CD4-positive, alpha-beta T cell treated with Interleukin-17A for 1 hour (primary cell): ENCODE results near the gene SOX13.

Source experiments
- DNase-seq: peaks from one replicate; pipeline ENCODE4 v3.0.0-alpha.2; 2020

SOX13 gene

DNA sequence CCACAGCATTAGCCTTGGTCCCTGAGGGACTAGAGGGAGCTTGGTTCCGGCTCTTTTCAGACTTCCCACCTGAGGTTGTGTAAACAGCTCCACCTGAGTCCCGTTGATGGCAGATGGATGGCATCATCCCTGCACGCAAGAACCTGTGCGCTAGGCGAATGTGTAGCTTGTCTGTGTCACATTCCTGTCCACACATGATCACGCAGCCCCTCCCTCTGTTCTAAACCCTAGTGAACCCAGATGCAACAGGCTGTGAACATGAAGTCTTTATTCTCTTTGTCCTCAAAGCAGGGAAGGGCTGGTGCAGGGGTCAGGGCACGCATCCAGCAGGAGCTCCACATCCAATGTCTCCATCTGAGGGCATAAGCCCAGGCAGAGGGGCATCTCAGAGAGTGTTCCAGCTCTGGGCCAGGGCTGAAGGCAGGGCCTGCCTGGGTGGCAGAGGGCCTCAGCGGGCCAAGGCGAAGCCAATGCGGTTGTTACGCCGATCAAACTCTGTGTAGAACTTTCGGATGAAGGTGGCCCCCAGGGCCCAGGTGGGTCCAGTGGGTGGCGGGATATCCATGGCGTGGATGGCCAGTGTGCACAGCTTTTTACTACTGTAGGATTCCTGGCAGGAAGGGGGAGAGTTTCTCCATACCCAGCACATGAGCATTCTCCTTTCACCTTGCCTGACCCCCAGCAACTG lies 81.8 kb downstream of the SOX13 start:
- no peak for DNase-seq

DNA sequence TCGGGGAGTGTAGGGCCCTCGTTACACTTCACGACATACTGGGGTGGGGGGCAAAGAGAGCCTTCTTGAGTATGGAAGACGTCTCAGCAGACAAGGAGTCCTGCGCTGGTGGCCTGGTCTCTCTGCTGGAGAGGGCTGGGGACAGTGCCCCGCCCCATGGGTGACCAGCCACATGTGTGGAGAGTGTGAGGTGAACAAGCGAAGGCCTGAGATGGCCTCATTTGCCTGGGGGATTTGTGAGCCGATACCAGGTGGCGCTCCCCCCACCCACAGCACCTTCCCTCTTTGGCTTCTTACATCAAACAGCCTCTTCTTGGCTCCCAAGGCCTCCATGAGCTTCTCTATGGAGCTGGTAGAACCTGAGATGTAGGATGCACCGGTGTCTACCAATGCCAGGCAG lies 83.0 kb downstream of the SOX13 start:
- DNase-seq: no peak

DNA sequence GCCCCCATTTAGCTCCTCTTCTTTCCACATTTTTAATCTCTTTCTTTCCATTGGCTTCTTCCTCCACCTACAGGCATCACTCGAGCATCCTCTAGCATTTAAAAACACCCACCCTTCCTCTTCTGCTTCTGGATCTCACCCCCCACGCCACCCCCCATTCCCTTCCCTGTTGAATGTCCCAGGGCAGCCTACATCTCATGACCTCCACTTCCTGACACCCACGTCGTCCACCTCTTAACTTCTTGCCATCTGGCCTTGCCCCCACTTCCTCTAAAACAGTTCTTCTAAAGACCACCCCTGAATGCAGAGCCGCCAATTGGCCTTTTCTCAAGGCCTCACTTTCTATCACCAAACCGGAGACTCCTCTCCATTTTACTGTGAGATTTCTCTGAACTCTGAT lies 85.0 kb downstream of the SOX13 start:
- no peak for DNase-seq

DNA sequence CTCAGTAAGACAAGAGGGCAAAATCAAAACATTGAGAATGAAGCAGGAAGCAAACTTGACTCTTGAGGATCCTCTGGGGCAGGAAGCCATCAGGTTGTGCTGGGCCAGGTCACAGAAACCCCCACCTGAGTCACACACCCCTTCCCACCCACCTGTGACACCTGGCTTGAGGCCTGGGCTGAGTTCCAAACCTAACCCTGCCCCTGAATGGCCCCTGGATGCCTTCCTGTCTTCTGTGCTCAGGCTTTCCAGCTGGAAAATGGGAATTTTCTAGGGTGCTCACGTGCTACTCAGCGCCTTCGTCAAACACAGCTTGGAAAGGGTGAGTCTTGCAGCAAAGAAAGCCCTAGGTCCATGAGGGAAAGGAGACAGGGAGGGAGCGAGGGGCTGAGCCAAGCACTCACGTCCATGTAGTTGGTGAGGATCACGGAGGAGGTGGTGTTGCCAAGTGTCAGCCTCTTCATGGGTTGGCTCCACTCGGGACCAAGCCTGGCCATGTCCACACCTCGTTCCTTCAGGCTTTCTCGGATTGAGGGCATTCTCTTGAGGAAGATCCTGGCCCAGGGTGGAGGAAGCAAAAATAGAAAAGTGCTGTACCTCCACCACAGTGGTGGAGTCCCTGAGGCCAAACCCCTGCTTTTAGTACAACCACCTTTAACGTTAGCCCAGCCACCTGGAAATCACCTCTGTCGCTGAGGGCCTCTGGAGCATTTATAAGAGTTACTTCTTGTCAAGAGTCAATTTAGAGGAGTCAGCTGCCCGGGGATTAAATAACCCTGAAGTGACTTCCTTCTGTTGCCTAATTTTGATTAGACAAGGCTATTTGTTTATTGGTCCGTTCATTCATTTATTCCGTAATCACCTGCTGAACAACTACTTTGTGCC lies 88.9 kb downstream of the SOX13 start:
- DNase-seq: no peak

DNA sequence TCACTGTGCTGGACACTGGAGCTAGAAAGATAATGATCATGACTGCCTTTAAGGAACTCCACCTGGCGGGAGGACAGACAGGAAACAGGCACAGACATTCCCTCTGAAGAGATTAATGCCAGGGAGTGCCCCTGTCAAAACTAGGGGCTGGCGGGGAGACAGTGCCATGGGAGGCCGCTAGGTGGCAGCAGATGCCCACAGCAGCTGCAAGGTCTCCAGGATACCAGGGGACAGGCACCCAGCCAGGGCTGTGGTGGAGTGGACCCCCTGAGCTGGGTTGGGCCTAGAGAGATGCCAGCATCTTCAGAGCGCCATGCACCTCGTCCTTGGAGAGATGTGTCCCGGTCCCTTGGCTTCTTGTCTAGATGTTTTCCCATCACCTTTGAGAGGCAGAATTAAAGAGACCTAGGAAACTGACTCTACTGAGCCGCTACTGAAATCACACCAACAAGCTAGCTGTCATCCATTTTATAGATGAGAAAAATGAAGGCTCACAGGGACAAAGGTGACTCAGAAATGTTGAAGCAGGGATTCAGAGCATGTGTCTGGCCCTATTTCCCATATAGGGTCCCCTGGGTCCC lies 89.7 kb downstream of the SOX13 start:
- DNase-seq: peak; percentile 78

DNA sequence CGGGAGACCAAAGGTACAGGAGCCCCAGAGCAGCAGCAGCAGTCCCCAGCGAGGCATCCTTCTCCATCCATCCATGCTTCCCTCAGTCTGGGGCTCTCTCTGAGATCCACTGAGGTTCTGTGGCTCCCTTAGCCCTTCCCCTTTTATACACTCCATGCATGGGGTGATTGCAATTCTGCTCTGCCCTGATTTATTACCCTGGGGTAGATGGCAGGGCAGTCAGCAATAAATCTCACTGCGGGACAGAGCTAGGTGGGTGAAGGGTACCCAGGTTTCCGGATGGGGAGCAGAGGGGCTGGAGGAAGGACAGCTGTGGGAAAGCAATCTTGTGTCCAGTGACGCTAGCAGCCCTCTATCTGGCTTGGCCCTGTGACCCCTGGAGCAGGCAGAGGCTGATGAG lies 93.3 kb downstream of the SOX13 start, which contains the start of gene REN:
Gene REN (minus strand): TSS at position 119 of the 400 bp plus-strand sequence. CDS start 44 bp downstream, at position 75.
- no peak for DNase-seq

DNA sequence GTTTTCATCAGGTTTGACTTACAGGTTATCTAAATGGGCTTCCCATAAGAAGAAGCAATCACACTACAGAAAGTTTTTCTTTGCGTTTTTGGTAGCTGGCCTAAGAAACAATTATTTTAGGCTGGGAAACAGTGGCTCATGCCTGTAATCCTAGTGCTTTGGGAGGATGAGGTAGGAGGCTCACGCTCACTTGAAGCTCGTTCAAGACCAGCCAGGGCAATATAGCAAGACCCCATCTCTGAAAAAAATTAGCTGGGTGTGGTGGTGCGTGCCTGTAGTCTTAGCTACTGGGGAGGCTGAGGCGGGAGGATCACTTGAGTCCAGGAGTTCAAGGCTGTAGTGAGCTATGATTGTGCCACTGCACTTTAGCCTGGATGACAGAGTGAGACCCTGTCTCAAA lies 94.8 kb downstream of the SOX13 start:
- no peak for DNase-seq

DNA sequence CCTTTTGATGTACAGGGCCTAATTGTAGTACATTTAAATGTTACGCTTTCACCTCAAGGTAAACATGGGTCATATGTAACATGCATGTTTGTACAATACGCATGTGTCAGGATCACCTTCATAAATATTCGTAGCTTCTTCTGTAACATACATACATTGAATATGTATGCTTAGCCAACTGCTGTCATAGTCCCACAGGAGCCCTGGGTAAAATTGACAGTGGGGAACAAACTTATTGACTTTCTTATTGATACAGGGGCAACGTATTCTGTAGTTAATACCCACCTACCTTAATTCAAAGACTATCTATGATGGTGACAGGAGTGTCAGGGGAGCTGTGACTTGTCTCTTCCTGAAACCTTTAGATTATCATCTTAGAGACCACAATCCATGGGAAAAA lies 96.9 kb downstream of the SOX13 start:
- DNase-seq: no peak

DNA sequence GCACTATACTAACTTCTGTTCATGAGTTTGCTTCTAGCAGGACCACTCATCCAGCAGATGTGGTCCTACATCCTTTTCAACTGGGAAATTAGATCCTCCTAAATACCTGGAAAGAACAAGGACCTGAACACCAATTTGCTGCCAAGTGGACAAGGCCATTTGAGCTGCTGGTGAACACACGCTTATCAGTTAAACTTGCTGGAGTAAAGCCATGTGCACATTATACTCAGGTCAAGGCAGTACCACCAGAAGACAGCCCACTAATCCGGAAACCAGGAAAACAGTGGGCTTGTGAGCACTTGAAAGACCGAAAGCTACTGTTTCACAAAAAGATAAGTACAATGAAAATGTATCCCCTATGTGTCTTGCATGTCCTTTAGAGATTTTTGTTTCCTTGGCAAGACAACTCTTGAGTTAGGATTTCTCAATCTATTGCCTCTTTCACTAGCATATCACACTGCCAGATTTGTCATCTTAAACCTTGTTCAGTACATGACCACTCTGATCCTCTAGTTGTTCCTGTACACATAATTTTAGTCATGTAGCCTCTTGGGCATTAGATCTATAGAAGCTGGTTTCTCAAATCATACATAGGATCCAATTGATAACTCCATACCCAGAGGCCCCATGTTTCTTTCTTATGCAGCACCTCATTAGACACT lies 97.7 kb downstream of the SOX13 start:
- no peak for DNase-seq

DNA sequence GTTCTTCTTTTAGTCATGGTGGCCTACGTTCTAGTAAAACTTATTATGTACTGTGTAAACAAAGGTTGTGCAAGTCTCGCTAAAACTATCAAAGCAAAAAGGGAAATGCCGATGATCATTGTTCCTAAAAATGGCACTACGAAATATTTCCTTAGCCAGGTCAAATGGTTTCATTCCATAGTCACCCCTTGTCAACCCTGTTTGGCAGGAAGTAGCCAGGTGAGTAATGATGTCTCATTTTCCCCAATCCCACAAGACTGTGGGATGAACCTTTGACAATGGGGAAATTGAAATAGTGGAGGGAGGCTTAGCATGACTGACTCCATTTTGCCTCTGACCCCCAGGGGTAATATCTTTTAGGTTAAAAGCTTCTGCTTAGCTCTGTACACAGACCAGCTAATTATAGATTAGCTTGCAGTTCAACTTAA lies 98.8 kb downstream of the SOX13 start:
- no peak for DNase-seq

DNA sequence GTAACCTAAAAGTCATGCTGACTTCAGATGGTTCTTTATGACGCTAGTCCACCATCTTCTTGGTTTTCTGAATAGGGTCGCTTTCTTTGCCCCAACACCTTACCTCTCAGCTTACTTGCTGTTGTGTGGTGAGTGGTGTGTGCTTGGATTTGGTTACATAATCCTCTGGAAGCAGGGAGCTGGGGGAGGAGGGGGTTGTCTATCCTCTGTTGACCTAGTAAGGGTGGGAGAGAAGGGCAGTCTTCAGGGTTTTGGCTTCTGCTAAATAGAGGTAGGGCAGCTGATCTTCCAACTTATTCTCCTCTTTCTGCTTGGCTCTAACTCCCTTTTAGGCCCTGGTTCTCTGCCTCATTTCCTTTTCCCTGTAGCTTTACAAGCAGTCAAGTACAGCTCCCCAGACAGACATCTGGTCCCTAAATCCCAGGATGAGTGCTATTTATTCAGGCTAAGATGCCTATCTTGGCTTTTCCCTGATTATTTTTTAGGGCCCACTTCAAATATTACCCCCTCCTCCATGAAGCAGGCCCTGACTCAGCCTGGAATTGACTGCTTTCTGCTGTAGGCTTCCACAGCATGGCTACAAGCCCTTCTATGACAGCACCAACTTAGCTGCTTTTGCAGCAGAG lies 99.6 kb downstream of the SOX13 start:
- DNase-seq: no peak

DNA sequence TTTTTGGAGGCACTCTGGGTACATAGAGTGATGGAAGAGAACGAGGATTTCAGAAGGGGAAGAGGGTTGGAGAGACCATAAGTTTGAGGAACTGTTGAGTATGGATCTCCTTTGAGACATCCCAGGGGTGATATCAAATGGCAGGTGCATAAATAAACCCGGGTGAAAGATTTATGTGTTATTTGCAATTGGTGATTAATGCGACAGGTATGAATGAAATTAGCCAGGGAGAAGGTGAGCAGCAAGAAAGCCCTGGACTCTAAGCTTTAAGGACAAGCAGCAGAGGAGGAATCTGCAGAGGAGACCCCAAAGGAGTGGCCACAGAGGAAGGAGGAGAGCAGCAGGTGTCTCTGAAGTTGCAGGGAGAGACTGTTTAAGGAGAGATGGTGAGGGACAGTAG lies 102.0 kb downstream of the SOX13 start:
- no peak for DNase-seq

DNA sequence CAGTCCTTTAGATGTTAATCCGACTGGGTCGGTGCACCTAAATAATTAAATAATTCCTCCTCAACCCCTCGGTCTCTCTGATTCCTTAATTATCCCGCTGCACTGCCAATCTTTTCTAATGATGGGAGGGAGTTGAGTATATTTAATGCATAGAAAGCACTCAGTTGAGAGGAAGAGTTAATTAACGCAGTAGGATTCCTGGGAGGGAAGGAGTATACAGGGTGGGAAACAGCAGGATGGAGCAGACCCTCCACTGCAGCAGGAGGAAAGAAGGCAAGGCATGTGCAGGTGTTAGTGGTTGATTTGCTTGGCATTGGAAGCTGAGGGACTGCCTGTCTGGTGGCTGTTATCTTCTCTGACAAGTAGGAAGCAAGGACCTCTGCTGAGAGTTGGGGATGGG lies 103.1 kb downstream of the SOX13 start:
- no peak for DNase-seq

DNA sequence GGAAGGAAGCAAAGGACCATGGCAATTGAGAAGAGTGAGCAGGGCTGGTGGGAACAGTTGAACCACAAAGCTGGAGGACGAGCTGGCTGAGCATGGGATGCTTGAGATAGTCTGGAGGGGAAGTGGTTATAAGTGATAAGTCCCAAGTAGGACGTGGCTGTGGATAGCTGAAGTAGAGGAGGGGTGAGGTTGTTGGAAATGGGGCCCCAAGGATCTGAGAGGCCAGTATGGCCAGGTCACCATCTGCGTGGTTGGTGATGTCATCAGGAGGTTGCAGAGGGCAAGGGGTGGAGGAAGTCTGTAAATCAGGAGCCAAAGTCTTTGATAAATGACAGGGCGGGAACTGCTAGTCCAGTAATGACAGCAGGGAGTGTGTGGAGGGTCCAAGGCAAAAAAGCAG lies 104.2 kb downstream of the SOX13 start:
- DNase-seq: no peak
